OCI-LY3 (cell line): Measurements from ENCODE around the gene MUCL3.
"Not testable (repeated sequence)": the region's sequence is repeated elsewhere in the genome, so short reads cannot be mapped to it uniquely, and the experiment has no call there.

Experiments used
- H2AFZ ChIP-seq: fragments of 200-600, 300-600 bp; shearing (Covaris generic); 2 replicates; pipeline ENCODE4 v1.6.0; 2014; ENCODE audit warnings: antibody characterized with exemption, low read depth, low read length
- H3K27ac ChIP-seq: fragments of 200-600, 300-600 bp; sonication (generic); 2 replicates; pipeline ENCODE4 v1.5.1; 2014; ENCODE audit warnings: mild to moderate bottlenecking, low read length, moderate library complexity, mixed read lengths
- H3K27me3 ChIP-seq: fragments of 200-600, 300-600 bp; sonication (generic); 2 replicates; pipeline ENCODE4 v1.6.1; 2014; ENCODE audit warnings: low read depth, low read length, mixed read lengths
- H3K36me3 ChIP-seq: fragments of 200-600, 300-600 bp; sonication (generic); replicated peaks from 2 replicates; pipeline ENCODE3; 2014; ENCODE audit warnings: low read depth, low read length, mixed read lengths
- H3K4me1 ChIP-seq: fragments of 300-600, 200-600 bp; sonication (generic); 2 replicates; pipeline ENCODE4 v1.6.1; 2014; ENCODE audit warnings: low read length, mixed read lengths
- H3K4me2 ChIP-seq: fragments of 200-600, 300-600 bp; sonication (generic); 2 replicates; pipeline ENCODE4 v1.6.1; 2014; ENCODE audit warnings: low read length, mixed read lengths
- H3K4me3 ChIP-seq: fragments of 300-600, 200-600 bp; sonication (generic); 2 replicates; pipeline ENCODE4 v1.5.1; 2014; ENCODE audit warnings: antibody characterized with exemption, mild to moderate bottlenecking, low read length, moderate library complexity
- H3K79me2 ChIP-seq: fragments of 300-600, 200-600 bp; shearing (Covaris generic); 2 replicates; pipeline ENCODE4 v1.6.1; 2014; ENCODE audit warnings: mild to moderate bottlenecking, low read length, mixed read lengths
- H3K9ac ChIP-seq: fragments of 300-600, 200-600 bp; shearing (Covaris generic); 2 replicates; pipeline ENCODE4 v1.6.0; 2014; ENCODE audit warnings: mild to moderate bottlenecking, low read length, moderate library complexity
- H3K9me3 ChIP-seq: fragments of 200-600, 300-600 bp; shearing (Covaris generic); 2 replicates; pipeline ENCODE4 v1.6.1; 2014; ENCODE audit warnings: low read length, mixed read lengths; ENCODE audit not compliant: insufficient read depth
- H4K20me1 ChIP-seq: fragments of 200-600, 300-600 bp; sonication (generic); 2 replicates; pipeline ENCODE4 v1.6.1; 2016; ENCODE audit warnings: low read length, mixed read lengths; ENCODE audit not compliant: insufficient read depth
- EZH2phosphoT487 ChIP-seq: fragments of 200-600 bp; shearing (Covaris generic); IDR thresholded peaks from 2 replicates; pipeline ENCODE4 v1.6.1; 2018; ENCODE audit warnings: antibody characterized with exemption, mixed run types, low read depth
- TF ChIP-seq, protein P1 (sequence below): fragments of 200-600, 300-600 bp; sonication (generic); IDR thresholded peaks from 2 replicates; pipeline ENCODE4 v1.5.1; 2014; ENCODE audit warnings: antibody characterized with exemption, low read length, low read depth

The MUCL3 gene

DNA sequence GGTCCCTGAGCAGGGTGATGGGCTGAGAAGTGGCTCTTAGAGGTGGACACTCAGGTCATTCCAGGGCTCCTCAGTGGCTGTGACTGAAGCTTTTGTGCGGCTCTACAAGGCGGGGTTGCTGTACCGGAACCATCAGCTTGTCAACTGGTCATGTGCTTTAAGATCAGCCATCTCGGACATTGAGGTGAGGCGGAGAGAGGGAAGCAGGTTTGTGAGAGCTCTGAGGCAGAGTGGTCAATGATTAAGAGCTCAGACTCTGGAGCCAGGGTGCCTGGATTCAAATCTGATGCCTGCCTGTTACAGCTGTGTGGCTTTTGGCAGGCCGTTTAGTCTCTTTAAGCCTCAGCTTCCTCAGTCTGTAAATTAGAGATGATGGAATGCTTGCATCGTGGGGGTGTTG is 23.7 kb upstream of the MUCL3 start:
- H3K4me3 ChIP-seq, result no peak overlapping the region
- no peak overlapping the region for H3K4me2 ChIP-seq
- no peak for TF ChIP-seq EZH2phosphoT487
- TF ChIP-seq, protein P1, sequence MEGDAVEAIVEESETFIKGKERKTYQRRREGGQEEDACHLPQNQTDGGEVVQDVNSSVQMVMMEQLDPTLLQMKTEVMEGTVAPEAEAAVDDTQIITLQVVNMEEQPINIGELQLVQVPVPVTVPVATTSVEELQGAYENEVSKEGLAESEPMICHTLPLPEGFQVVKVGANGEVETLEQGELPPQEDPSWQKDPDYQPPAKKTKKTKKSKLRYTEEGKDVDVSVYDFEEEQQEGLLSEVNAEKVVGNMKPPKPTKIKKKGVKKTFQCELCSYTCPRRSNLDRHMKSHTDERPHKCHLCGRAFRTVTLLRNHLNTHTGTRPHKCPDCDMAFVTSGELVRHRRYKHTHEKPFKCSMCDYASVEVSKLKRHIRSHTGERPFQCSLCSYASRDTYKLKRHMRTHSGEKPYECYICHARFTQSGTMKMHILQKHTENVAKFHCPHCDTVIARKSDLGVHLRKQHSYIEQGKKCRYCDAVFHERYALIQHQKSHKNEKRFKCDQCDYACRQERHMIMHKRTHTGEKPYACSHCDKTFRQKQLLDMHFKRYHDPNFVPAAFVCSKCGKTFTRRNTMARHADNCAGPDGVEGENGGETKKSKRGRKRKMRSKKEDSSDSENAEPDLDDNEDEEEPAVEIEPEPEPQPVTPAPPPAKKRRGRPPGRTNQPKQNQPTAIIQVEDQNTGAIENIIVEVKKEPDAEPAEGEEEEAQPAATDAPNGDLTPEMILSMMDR, result no peak
- no peak overlapping the region for H3K9ac ChIP-seq
- no peaks in the 10 kb centered on the region for H3K27me3 ChIP-seq
- H2AFZ ChIP-seq, result no peak overlapping the region
- H3K4me1 ChIP-seq, result peaks cover 13% of the 10 kb centered on the region
- no peak overlapping the region for H3K27ac ChIP-seq
- H3K36me3 ChIP-seq, result peaks cover 1% of the 10 kb centered on the region
- no peaks in the 10 kb centered on the region for H4K20me1 ChIP-seq
- peaks cover 7% of the 10 kb centered on the region for H3K79me2 ChIP-seq
- H3K9me3 ChIP-seq, result no peaks in the 10 kb centered on the region

GRCh38 chr6:30917487-30917886 is 23.3 kb upstream of the MUCL3 start:
- Histone ChIP-seq H2AFZ (no peak overlapping the region), H3K4me1 (peaks cover 13% of the 10 kb centered on the region), H3K9ac (no peak overlapping the region), H3K27ac (no peak overlapping the region), H3K4me2 (no peak overlapping the region), H3K79me2 (peaks cover 7% of the 10 kb centered on the region), H3K36me3 (peaks cover 4% of the 10 kb centered on the region), H4K20me1 (no peaks in the 10 kb centered on the region), H3K4me3 (no peak overlapping the region), H3K9me3 (no peaks in the 10 kb centered on the region), H3K27me3 (no peaks in the 10 kb centered on the region)
- TF ChIP-seq, protein P1, result no peak

GRCh38 chr6:30918670-30919069 is 22.1 kb upstream of the MUCL3 start:
- no peaks in the 10 kb centered on the region for H3K9me3 ChIP-seq
- peaks cover 7% of the 10 kb centered on the region for H3K79me2 ChIP-seq
- no peak overlapping the region for H2AFZ ChIP-seq
- H3K4me3 ChIP-seq, result no peak overlapping the region
- H3K9ac ChIP-seq, result no peak overlapping the region
- H3K4me1 ChIP-seq, result peaks cover 9% of the 10 kb centered on the region
- TF ChIP-seq, protein P1, result no peak
- TF ChIP-seq EZH2phosphoT487, result no peak
- H3K4me2 ChIP-seq, result no peak overlapping the region
- no peak overlapping the region for H3K27ac ChIP-seq
- no peaks in the 10 kb centered on the region for H3K27me3 ChIP-seq
- peaks cover 4% of the 10 kb centered on the region for H3K36me3 ChIP-seq
- H4K20me1 ChIP-seq, result no peaks in the 10 kb centered on the region

GRCh38 chr6:30922447-30922852 is 18.3 kb upstream of the MUCL3 start:
- H3K4me2 ChIP-seq, result no peak overlapping the region
- no peak overlapping the region for H2AFZ ChIP-seq
- no peaks in the 10 kb centered on the region for H3K4me1 ChIP-seq
- H3K9ac ChIP-seq, result no peak overlapping the region
- no peak overlapping the region for H3K27ac ChIP-seq
- no peak overlapping the region for H3K4me3 ChIP-seq
- H3K36me3 ChIP-seq, result peaks cover 4% of the 10 kb centered on the region
- no peaks in the 10 kb centered on the region for H3K79me2 ChIP-seq
- H4K20me1 ChIP-seq, result no peaks in the 10 kb centered on the region
- no peaks in the 10 kb centered on the region for H3K27me3 ChIP-seq
- H3K9me3 ChIP-seq, result no peaks in the 10 kb centered on the region
- TF ChIP-seq, protein P1, result no peak
- no peak for TF ChIP-seq EZH2phosphoT487

DNA sequence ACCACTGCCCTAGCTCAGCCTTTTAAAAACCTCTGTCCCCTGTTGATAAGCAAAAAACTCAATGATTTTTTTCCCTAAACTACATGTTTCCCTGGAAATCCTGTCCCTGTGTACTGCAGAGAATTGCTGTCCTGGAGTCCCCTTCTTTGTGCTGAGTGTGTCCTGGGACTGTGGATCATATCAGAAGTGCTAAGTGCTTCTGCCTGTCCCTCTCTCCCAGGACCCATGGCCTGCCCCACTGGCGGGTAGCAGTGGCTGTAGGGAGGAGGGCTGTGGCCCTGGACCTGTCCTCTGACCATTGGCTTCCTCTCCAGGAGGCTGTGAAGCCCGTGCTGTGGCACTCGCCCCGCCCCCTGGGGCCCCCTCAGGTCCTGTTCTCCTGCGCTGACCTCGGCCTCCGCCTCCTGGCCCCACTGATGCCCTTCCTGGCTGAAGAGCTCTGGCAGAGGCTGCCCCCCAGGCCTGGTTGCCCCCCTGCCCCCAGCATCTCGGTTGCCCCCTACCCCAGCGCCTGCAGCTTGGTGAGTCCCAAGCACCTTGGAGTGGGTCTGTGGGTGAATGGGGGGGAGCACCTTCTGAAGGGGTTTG is 16.6 kb upstream of the MUCL3 start:
- not testable (repeated sequence) for H3K27ac ChIP-seq, H3K4me1 ChIP-seq, H3K9ac ChIP-seq, H3K79me2 ChIP-seq, H3K4me2 ChIP-seq, H3K4me3 ChIP-seq, H2AFZ ChIP-seq, H3K27me3 ChIP-seq, H4K20me1 ChIP-seq, H3K9me3 ChIP-seq
- peaks cover 15% of the 10 kb centered on the region for H3K36me3 ChIP-seq
